C4-2B (cell line): Measurements from ENCODE around the gene CDK3.

Experiments
- CTCF ChIP-seq: fragments of 450-650 bp; conservative IDR thresholded peaks from 2 replicates; pipeline ENCODE4 v1.5.1; 2017; ENCODE audit warnings: mild to moderate bottlenecking
- ZFX ChIP-seq: fragments of 450-650 bp; IDR thresholded peaks from 2 replicates; pipeline ENCODE4 v1.6.1; 2017

- TF ChIP-seq CTCF (no peak), ZFX (no peak)
Observed at GRCh38 chr17:76049239-76049638, 48.6 kb downstream of the CDK3 start.
